GM23248 (cell line): ENCODE data around the gene P2RY8. TPM values are rescaled to one million over a fixed set of nuclear protein-coding genes. Genes with fewer than 3 reads are reported as not detected.

Experiments used
- DNase-seq: peaks from one replicate; pipeline ENCODE4 v3.0.0-alpha.2; 2015
- H2AFZ ChIP-seq: fragments of 200-600 bp; sonication (generic); 2 replicates; pipeline ENCODE4 v1.6.1; 2016; ENCODE audit warnings: antibody characterized with exemption
- H3F3A ChIP-seq: fragments of 200-600 bp; sonication (generic); 2 replicates; pipeline ENCODE4 v1.6.1; 2016; ENCODE audit warnings: mild to moderate bottlenecking, antibody characterized with exemption, mixed run types; ENCODE audit not compliant: insufficient read depth
- H3K27ac ChIP-seq: fragments of 200-600 bp; sonication (generic); 2 replicates; pipeline ENCODE4 v1.5.1; 2016; ENCODE audit warnings: mild to moderate bottlenecking
- H3K27me3 ChIP-seq: fragments of 200-600 bp; sonication (generic); replicated peaks from 2 replicates; pipeline ENCODE4 v1.6.1; 2016; ENCODE audit warnings: mild to moderate bottlenecking; ENCODE audit not compliant: insufficient read depth
- H3K36me3 ChIP-seq: fragments of 200-600 bp; sonication (generic); 2 replicates; pipeline ENCODE4 v1.6.1; 2016; ENCODE audit warnings: low read depth, mild to moderate bottlenecking
- H3K4me1 ChIP-seq: fragments of 200-600 bp; sonication (generic); 2 replicates; pipeline ENCODE4 v1.6.1; 2016; ENCODE audit warnings: mild to moderate bottlenecking; ENCODE audit not compliant: insufficient read depth
- H3K4me2 ChIP-seq: fragments of 200-600 bp; sonication (generic); one replicate; pipeline ENCODE4 v1.6.1; 2016; ENCODE audit warnings: mild to moderate bottlenecking; ENCODE audit not compliant: unreplicated experiment
- H3K4me3 ChIP-seq: fragments of 200-600 bp; sonication (generic); 2 replicates; pipeline ENCODE4 v1.5.1; 2016; ENCODE audit warnings: mild to moderate bottlenecking
- H3K79me2 ChIP-seq: fragments of 200-600 bp; sonication (generic); 2 replicates; pipeline ENCODE4 v1.6.1; 2016; ENCODE audit warnings: mild to moderate bottlenecking; ENCODE audit not compliant: insufficient read depth
- H3K9ac ChIP-seq: fragments of 200-600 bp; sonication (generic); 2 replicates; pipeline ENCODE4 v1.6.1; 2016; ENCODE audit warnings: mild to moderate bottlenecking
- H3K9me2 ChIP-seq: fragments of 200-600 bp; sonication (generic); 2 replicates; pipeline ENCODE4 v1.6.1; 2016; ENCODE audit warnings: mixed run types, mild to moderate bottlenecking, moderate library complexity; ENCODE audit not compliant: insufficient read depth
- H3K9me3 ChIP-seq: fragments of 200-600 bp; sonication (generic); one replicate; pipeline ENCODE4 v1.6.1; 2017; ENCODE audit warnings: low read depth
- H4K20me1 ChIP-seq: fragments of 200-600 bp; sonication (generic); 2 replicates; pipeline ENCODE4 v1.6.0; 2016; ENCODE audit not compliant: insufficient read depth
- EZH2 ChIP-seq: fragments of 200-600 bp; sonication (generic); IDR thresholded peaks from 2 replicates; pipeline ENCODE4 v1.6.1; 2018; ENCODE audit warnings: antibody characterized with exemption, mild to moderate bottlenecking; ENCODE audit not compliant: insufficient read depth, poor library complexity, severe bottlenecking
- EZH2phosphoT487 ChIP-seq: fragments of 200-600 bp; sonication (generic); IDR thresholded peaks from 2 replicates; pipeline ENCODE4 v1.6.1; 2018; ENCODE audit warnings: antibody characterized with exemption, moderate library complexity, mild to moderate bottlenecking, low read depth; ENCODE audit not compliant: insufficient read depth
- WGBS, 2 experiments: methylation state at CpG; one replicate each; pipeline ENCODE4 v1.1.6; 2015 to 2017; ENCODE audit warnings: low lambda C conversion rate in 2 of 2, low coverage in 1 of 2; ENCODE audit errors: missing lambda C conversion rate in 2 of 2; 5-methylcytosine and 5-hydroxymethylcytosine counted together
- in situ Hi-C: fragments of 300-500 bp; cut with MboI; formaldehyde crosslinking; loops from 2 replicates; pipeline ENCODE4 v1.15.0; 2020
- polyA plus RNA-seq: library from polyadenylated mRNA; unstranded; fragments of >200 nt; fragmentation: Nextera tagmentation; extraction: Ambion mirVana; gene quantifications from 2 replicates; pipeline ENCODE4 v1.2.1, GENCODE V29; 2016
- total RNA-seq: library from RNA; depleted of rRNA; stranded (reverse); fragments of >200 nt; shearing (Covaris generic); gene quantifications from 2 replicates; pipeline ENCODE4 v1.2.3, GENCODE V29; 2014

Gene P2RY8
- total and polyA plus RNA-seq, 2 experiments from 2014 or later = not detected

DNA sequence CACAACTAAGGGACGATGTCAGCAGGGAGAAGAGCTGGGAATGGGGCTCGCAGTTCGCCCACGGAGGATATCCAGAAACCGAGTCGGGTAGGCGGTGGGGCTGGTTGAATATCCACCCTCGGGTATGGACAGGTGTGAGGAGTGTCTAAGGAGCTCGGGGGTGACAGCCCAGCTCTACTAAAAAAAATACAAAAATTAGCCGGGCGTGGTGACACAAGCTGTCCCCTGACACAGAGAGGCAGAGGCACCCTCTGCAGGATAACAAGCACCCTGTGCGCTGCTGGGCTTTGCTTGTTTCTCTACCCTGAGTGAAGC is 72.1 kb downstream of the P2RY8 start:
- Histone ChIP-seq H4K20me1 (no peaks in the 10 kb centered on the region), H3K4me3 (no peak overlapping the region), H3K9ac (no peak overlapping the region), H3K4me2 (no peak overlapping the region), H2AFZ (no peak overlapping the region), H3K4me1 (no peaks in the 10 kb centered on the region), H3K36me3 (no peaks in the 10 kb centered on the region), H3K9me2 (no peaks in the 10 kb centered on the region), H3K27ac (no peak overlapping the region), H3K79me2 (no peaks in the 10 kb centered on the region), H3K27me3 (peaks cover 28% of the 10 kb centered on the region), H3F3A (no peaks in the 10 kb centered on the region), H3K9me3 (no peaks in the 10 kb centered on the region)
- WGBS, 2 experiments = 37 to 45% methylated on average over 10 to 12 of the region's 12 CpGs
- in situ Hi-C loops = no loop called here
- no peak for TF ChIP-seq EZH2
- TF ChIP-seq EZH2phosphoT487 = no peak
- no peak for DNase-seq

- Histone ChIP-seq H3F3A (no peaks in the 10 kb centered on the region), H3K4me2 (no peak overlapping the region), H3K9me2 (0 out of 2 replicates have a peak, but pooled peaks cover 3% of the 10 kb centered on the region), H3K36me3 (no peaks in the 10 kb centered on the region), H4K20me1 (no peaks in the 10 kb centered on the region), H3K4me1 (no peaks in the 10 kb centered on the region), H2AFZ (no peak overlapping the region), H3K9me3 (no peaks in the 10 kb centered on the region), H3K27ac (no peak overlapping the region), H3K9ac (no peak overlapping the region), H3K79me2 (no peaks in the 10 kb centered on the region), H3K4me3 (no peak overlapping the region), H3K27me3 (peaks cover 28% of the 10 kb centered on the region)
- no peak for TF ChIP-seq EZH2phosphoT487
- no peak for TF ChIP-seq EZH2
- WGBS, 2 experiments = 51 to 56% methylated on average over 24 of the region's 24 CpGs
- no peak for DNase-seq
- in situ Hi-C loops = no loop called here
These were observed 72.7 kb downstream of the P2RY8 start for GRCh38 chrX:1464041-1464970.

GRCh38 chrX:1463581-1463980 is 73.4 kb downstream of the P2RY8 start:
- Histone ChIP-seq H3K27me3 (peaks cover 28% of the 10 kb centered on the region), H3K9me2 (0 out of 2 replicates have a peak, but pooled peaks cover 4% of the 10 kb centered on the region), H3F3A (no peaks in the 10 kb centered on the region), H3K4me1 (no peaks in the 10 kb centered on the region), H2AFZ (no peak overlapping the region), H3K27ac (no peak overlapping the region), H3K79me2 (no peaks in the 10 kb centered on the region), H3K9me3 (no peaks in the 10 kb centered on the region), H3K4me2 (no peak overlapping the region), H3K9ac (no peak overlapping the region), H4K20me1 (no peaks in the 10 kb centered on the region), H3K36me3 (no peaks in the 10 kb centered on the region), H3K4me3 (no peak overlapping the region)
- in situ Hi-C loops = no loop called here
- no peak for DNase-seq
- TF ChIP-seq EZH2phosphoT487 (no peak), EZH2 (no peak)
- WGBS, 2 experiments = 32 to 37% methylated on average over 5 of the region's 5 CpGs

GRCh38 chrX:1462596-1463251 is 74.3 kb downstream of the P2RY8 start:
- WGBS, 2 experiments = 55 to 60% methylated on average over 19 of the region's 19 CpGs
- Histone ChIP-seq H3K9ac (no peak overlapping the region), H2AFZ (no peak overlapping the region), H3K9me2 (0 out of 2 replicates have a peak, but pooled peaks cover 4% of the 10 kb centered on the region), H3K36me3 (no peaks in the 10 kb centered on the region), H3K27ac (no peak overlapping the region), H3K27me3 (peaks cover 28% of the 10 kb centered on the region), H3K4me3 (no peak overlapping the region), H3K79me2 (no peaks in the 10 kb centered on the region), H3K4me1 (no peaks in the 10 kb centered on the region), H3K9me3 (no peaks in the 10 kb centered on the region), H3K4me2 (no peak overlapping the region), H4K20me1 (no peaks in the 10 kb centered on the region), H3F3A (no peaks in the 10 kb centered on the region)
- TF ChIP-seq EZH2 (no peak), EZH2phosphoT487 (no peak)
- in situ Hi-C loops = no loop called here
- DNase-seq = peak; percentile 41
